ENCODE data around the gene HRAS. TPM values are rescaled to one million over a fixed set of nuclear protein-coding genes. Genes with fewer than 3 reads are reported as not detected.

The HRAS gene
- total RNA-seq, 2 experiments from 2014 or later, result 45.1 to 52.5 TPM

GRCh38 chr11:496834-497564, 38.4 kb downstream of the HRAS start:
- DNase-seq, result no peak
- Mint-ChIP-seq H3K4me3 (no peak overlapping the region), H3K36me3 (ENCODE audit: low read depth) (peaks cover 51% of the 10 kb centered on the region), H3K27me3 (no peaks in the 10 kb centered on the region), H3K9me3 (no peaks in the 10 kb centered on the region), H3K27ac (no peak overlapping the region), H3K4me1 (peaks cover 19% of the 10 kb centered on the region)
- ChIA-PET POLR2A (no interaction called here), CTCF (no interaction called here)

- Mint-ChIP-seq H3K27ac (no peak overlapping the region), H3K4me3 (no peak overlapping the region), H3K4me1 (peaks cover 13% of the 10 kb centered on the region), H3K27me3 (no peaks in the 10 kb centered on the region), H3K36me3 (ENCODE audit: low read depth) (peaks cover 42% of the 10 kb centered on the region), H3K9me3 (no peaks in the 10 kb centered on the region)
- DNase-seq, result no peak
- CTCF ChIA-PET, result no interaction called here
- POLR2A ChIA-PET, result no interaction called here
Observed at GRCh38 chr11:495537-495931, 39.8 kb downstream of the HRAS start.

- Mint-ChIP-seq H3K27ac (no peak overlapping the region), H3K9me3 (no peaks in the 10 kb centered on the region), H3K4me1 (peaks cover 13% of the 10 kb centered on the region), H3K27me3 (no peaks in the 10 kb centered on the region), H3K36me3 (ENCODE audit: low read depth) (peaks cover 40% of the 10 kb centered on the region), H3K4me3 (no peak overlapping the region)
- no peak for DNase-seq
- POLR2A ChIA-PET, result no interaction called here
- CTCF ChIA-PET, result no interaction called here
Observed at GRCh38 chr11:494761-495536, 40.4 kb downstream of the HRAS start.

GRCh38 chr11:492427-493226, 42.7 kb downstream of the HRAS start:
- Mint-ChIP-seq H3K4me3 (no peak overlapping the region), H3K9me3 (no peaks in the 10 kb centered on the region), H3K36me3 (ENCODE audit: low read depth) (peaks cover 21% of the 10 kb centered on the region), H3K27me3 (no peaks in the 10 kb centered on the region), H3K27ac (no peak overlapping the region), H3K4me1 (peaks cover 11% of the 10 kb centered on the region)
- ChIA-PET POLR2A (interaction anchor here (1.0 kb wide), 1 partner anchor 13 kb away, joined by 3 read pairs; no protein-coding TSS in a partner anchor), CTCF (no interaction called here)
- no peak for DNase-seq

- Mint-ChIP-seq H3K27me3 (no peaks in the 10 kb centered on the region), H3K36me3 (ENCODE audit: low read depth) (peaks cover 11% of the 10 kb centered on the region), H3K9me3 (no peaks in the 10 kb centered on the region), H3K4me1 (peaks cover 2% of the 10 kb centered on the region), H3K27ac (no peak overlapping the region), H3K4me3 (no peak overlapping the region)
- CTCF ChIA-PET, result no interaction called here
- POLR2A ChIA-PET, result no interaction called here
- DNase-seq, result no peak
Observed at GRCh38 chr11:491358-491757, 44.0 kb downstream of the HRAS start.

- Mint-ChIP-seq H3K4me1 (peaks cover 1% of the 10 kb centered on the region), H3K4me3 (no peak overlapping the region), H3K27me3 (no peaks in the 10 kb centered on the region), H3K9me3 (no peaks in the 10 kb centered on the region), H3K36me3 (ENCODE audit: low read depth) (peaks cover 8% of the 10 kb centered on the region), H3K27ac (no peak overlapping the region)
- no peak for DNase-seq
- CTCF ChIA-PET, result no interaction called here
- POLR2A ChIA-PET, result no interaction called here
Observed at GRCh38 chr11:490930-491260, 44.5 kb downstream of the HRAS start.

- H3K27ac Mint-ChIP-seq, result no peak overlapping the region
- no peaks in the 10 kb centered on the region for H3K9me3 Mint-ChIP-seq
- H3K4me3 Mint-ChIP-seq, result no peak overlapping the region
- POLR2A ChIA-PET, result no interaction called here
- CTCF ChIA-PET, result no interaction called here
- H3K36me3 Mint-ChIP-seq (ENCODE audit: low read depth), result peaks cover 6% of the 10 kb centered on the region
- H3K27me3 Mint-ChIP-seq, result no peaks in the 10 kb centered on the region
- no peak for DNase-seq
- H3K4me1 Mint-ChIP-seq, result no peaks in the 10 kb centered on the region
Observed at GRCh38 chr11:490186-490929, 45.0 kb downstream of the HRAS start.

GRCh38 chr11:489610-490185, 45.7 kb downstream of the HRAS start:
- Mint-ChIP-seq H3K4me3 (no peak overlapping the region), H3K4me1 (no peaks in the 10 kb centered on the region), H3K27ac (no peak overlapping the region), H3K36me3 (ENCODE audit: low read depth) (peaks cover 2% of the 10 kb centered on the region), H3K27me3 (no peaks in the 10 kb centered on the region), H3K9me3 (no peaks in the 10 kb centered on the region)
- CTCF ChIA-PET, result no interaction called here
- POLR2A ChIA-PET, result interaction anchor here (1.4 kb wide), 1 partner anchor 17 kb away, joined by 3 read pairs; no protein-coding TSS in a partner anchor
- no peak for DNase-seq

GRCh38 chr11:488992-489391, 46.4 kb downstream of the HRAS start:
- no peak for DNase-seq
- Mint-ChIP-seq H3K9me3 (no peaks in the 10 kb centered on the region), H3K27me3 (no peaks in the 10 kb centered on the region), H3K36me3 (ENCODE audit: low read depth) (no peaks in the 10 kb centered on the region), H3K4me1 (no peaks in the 10 kb centered on the region), H3K4me3 (no peak overlapping the region), H3K27ac (no peak overlapping the region)
- CTCF ChIA-PET, result no interaction called here
- POLR2A ChIA-PET, result interaction anchor here (1.4 kb wide), 1 partner anchor 17 kb away, joined by 3 read pairs; no protein-coding TSS in a partner anchor

GRCh38 chr11:488579-488978, 46.8 kb downstream of the HRAS start:
- ChIA-PET POLR2A (interaction anchor here (1.4 kb wide), 1 partner anchor 18 kb away, joined by 3 read pairs; no protein-coding TSS in a partner anchor), CTCF (no interaction called here)
- no peaks in the 10 kb centered on the region for H3K9me3 Mint-ChIP-seq
- no peaks in the 10 kb centered on the region for H3K27me3 Mint-ChIP-seq
- H3K4me3 Mint-ChIP-seq, result no peak overlapping the region
- H3K4me1 Mint-ChIP-seq, result no peaks in the 10 kb centered on the region
- no peak for DNase-seq
- no peak overlapping the region for H3K27ac Mint-ChIP-seq
- no peaks in the 10 kb centered on the region for H3K36me3 Mint-ChIP-seq (ENCODE audit: low read depth)

- ChIA-PET CTCF (no interaction called here), POLR2A (no interaction called here)
- Mint-ChIP-seq H3K27ac (no peak overlapping the region), H3K36me3 (ENCODE audit: low read depth) (no peaks in the 10 kb centered on the region), H3K4me3 (no peak overlapping the region), H3K4me1 (no peaks in the 10 kb centered on the region), H3K27me3 (no peaks in the 10 kb centered on the region), H3K9me3 (no peaks in the 10 kb centered on the region)
- DNase-seq, result no peak
Observed at GRCh38 chr11:488062-488461, 47.3 kb downstream of the HRAS start.

- no peaks in the 10 kb centered on the region for H3K9me3 Mint-ChIP-seq
- no peak overlapping the region for H3K27ac Mint-ChIP-seq
- H3K27me3 Mint-ChIP-seq, result no peaks in the 10 kb centered on the region
- no peaks in the 10 kb centered on the region for H3K36me3 Mint-ChIP-seq (ENCODE audit: low read depth)
- DNase-seq, result no peak
- POLR2A ChIA-PET, result no interaction called here
- no peaks in the 10 kb centered on the region for H3K4me1 Mint-ChIP-seq
- no peak overlapping the region for H3K4me3 Mint-ChIP-seq
- CTCF ChIA-PET, result no interaction called here
Observed at GRCh38 chr11:487571-488021, 47.8 kb downstream of the HRAS start.
